SK-N-MC (cell line): ENCODE results near the gene FAM131B.

Experiments used
- DNase-seq: peaks from one replicate; pipeline ENCODE4 v3.0.0-alpha.2; 2011; ENCODE audit warnings: low read depth, low spot score
- H3K27ac ChIP-seq: fragments of 200-600 bp; sonication (generic); 2 replicates; pipeline ENCODE4 v1.5.1; 2016; ENCODE audit warnings: mixed run types
- H3K36me3 ChIP-seq: fragments of 200-600 bp; sonication (generic); 2 replicates; pipeline ENCODE4 v1.6.1; 2017; ENCODE audit warnings: antibody characterized with exemption, low read length, mixed read lengths; ENCODE audit not compliant: insufficient read depth
- H3K4me3 ChIP-seq: fragments of 200-600 bp; sonication (generic); 2 replicates; pipeline ENCODE4 v1.5.1; 2016
- H3K9ac ChIP-seq: fragments of 200-600 bp; sonication (generic); 2 replicates; pipeline ENCODE4 v1.8.0; 2017; ENCODE audit warnings: mixed run types, mixed read lengths; ENCODE audit not compliant: insufficient read length
- H3K9me3 ChIP-seq: fragments of 200-600 bp; sonication (generic); 2 replicates; pipeline ENCODE4 v1.6.1; 2017; ENCODE audit warnings: low read depth, mild to moderate bottlenecking, antibody characterized with exemption, low read length, moderate library complexity, mixed read lengths
- EZH2 ChIP-seq: fragments of 200-600 bp; sonication (generic); IDR thresholded peaks from one replicate; pipeline ENCODE4 v1.6.1; 2017; ENCODE audit warnings: antibody characterized with exemption
- FOXP2 ChIP-seq: optimal IDR thresholded peaks from 2 replicates; pipeline ENCODE3; 2011; ENCODE audit warnings: mild to moderate bottlenecking, moderate library complexity; ENCODE audit not compliant: insufficient read depth; ENCODE audit errors: extremely low read length, control extremely low read depth
- POLR2AphosphoS5 ChIP-seq: IDR thresholded peaks from 2 replicates; pipeline ENCODE4 v1.6.1; 2012; ENCODE audit warnings: mild to moderate bottlenecking, low read depth, low read length, borderline replicate concordance

FAM131B gene

DNA sequence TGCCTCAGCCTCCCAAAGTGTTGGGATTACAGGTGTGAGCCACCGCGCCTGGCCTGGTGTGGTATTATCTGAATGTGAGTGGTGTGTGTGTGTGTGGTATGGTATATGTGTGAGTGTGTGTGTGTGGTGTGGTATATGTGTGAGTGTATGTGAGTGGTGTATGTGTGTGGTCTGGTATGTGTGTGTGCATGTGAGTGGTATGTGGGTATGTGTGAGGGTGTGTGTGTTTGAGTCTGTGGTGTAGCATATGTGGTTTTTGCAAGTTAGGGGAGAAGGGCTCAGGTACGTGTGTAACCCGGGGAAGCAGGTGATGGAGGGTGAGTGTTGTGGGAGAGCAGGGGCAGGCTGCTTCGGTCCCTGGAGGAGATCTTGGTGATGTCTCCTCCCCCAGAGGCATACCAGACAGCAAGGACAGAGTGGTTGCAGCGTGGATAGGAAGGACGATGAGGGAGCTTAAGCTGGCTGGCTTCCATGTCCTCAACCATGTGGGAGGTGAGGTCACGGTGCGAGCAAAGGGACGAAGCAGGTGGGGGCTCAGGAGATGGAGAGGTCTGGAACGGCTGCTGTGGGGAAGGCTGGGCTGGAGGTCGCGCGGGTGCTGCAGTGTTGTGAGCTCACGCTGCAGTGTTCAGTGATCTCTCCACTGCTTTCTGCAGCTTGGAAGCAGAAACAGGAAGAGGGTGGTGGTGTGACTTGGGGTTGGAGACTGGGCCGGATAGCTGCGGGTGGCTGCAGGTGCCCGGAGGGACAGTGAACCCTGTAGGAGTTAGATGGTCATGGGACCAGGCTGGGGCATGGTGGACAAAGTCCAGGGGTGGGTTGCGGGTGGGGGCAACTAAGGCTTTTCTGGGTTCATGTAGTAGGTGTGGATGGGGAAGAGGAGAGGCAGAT is 23.6 kb upstream of the FAM131B start:
- Histone ChIP-seq H3K4me3 (no peak overlapping the region), H3K36me3 (peaks cover 8% of the 10 kb centered on the region; the same call in 1 of the 2 replicates), H3K9me3 (no peaks in the 10 kb centered on the region), H3K27ac (no peak overlapping the region), H3K9ac (no peak overlapping the region)
- DNase-seq, result no peak
- TF ChIP-seq FOXP2 (no peak), EZH2 (no peak), POLR2AphosphoS5 (no peak)

DNA sequence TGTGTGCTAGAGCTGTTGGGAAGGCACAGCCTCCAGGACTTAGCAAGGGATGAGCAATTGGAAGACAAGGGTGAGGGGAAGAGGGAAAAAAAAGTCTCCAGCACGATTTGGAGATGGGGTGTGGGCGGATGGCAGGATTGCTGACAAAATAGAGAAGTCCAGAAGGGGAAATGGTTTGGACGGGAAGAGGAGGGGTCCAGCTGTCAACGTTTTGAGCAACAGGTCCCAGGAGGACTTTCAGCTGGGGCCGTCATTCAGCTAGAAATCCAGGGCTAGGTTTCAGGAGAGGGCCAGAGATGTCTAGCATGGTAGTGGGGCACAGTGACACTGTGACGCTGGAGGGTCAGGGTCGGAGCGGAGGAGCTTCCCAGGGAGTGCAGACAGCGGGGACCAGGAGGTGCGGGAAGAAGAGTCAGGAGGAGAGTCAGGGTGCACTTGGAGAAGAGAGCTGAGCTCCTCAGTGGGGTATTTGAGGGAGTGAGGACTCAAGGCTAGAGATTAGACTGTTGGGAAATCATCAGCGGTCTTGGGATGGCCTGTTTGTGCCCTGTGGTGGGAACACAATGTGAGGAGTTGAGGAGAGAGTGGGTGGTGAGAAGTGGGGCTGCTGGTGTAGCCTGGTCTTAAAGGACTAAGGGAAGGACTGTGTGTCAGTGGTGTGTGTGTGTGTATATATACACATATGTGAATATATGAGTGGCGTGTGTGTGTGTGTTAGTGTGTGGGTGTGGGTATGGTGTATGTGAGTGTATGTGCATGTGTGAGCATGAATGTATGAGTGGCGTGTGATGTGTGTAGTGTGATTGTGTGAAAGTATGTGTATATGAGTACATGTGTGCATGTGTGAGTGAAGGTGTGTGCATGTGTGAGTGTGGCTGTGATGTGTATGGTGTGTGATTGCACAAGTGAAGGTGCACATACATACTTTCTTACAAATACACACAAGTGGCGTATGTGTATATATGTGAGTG is 22.4 kb upstream of the FAM131B start:
- no peak overlapping the region for H3K27ac ChIP-seq
- H3K36me3 ChIP-seq, result peaks cover 8% of the 10 kb centered on the region; the same call in 1 of the 2 replicates
- DNase-seq, result no peak
- H3K9me3 ChIP-seq, result no peaks in the 10 kb centered on the region
- H3K9ac ChIP-seq, result no peak overlapping the region
- H3K4me3 ChIP-seq, result no peak overlapping the region
- TF ChIP-seq EZH2, result no peak
- TF ChIP-seq FOXP2, result no peak
- TF ChIP-seq POLR2AphosphoS5, result no peak

DNA sequence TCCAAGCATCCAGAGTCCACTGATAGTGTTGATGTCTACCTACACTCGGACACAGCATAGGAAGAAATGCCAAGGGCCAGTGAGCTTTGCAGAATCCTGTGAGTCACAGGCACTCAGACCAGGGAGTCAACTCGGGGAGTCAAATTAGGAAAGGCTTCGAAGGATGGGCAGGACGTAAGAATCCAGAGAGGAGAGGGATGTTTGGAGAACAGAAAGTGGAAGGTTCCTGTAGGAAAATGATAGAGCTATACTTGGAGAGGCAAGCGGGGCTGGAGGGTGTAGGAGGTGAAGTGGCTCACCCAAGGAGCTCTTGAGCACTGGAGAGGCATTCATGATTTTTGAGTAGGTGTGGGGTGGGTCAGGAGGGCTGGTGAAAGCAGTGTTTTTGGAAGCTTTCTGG is 21.6 kb upstream of the FAM131B start:
- Histone ChIP-seq H3K4me3 (no peak overlapping the region), H3K36me3 (peaks cover 6% of the 10 kb centered on the region; the same call in 1 of the 2 replicates), H3K9ac (no peak overlapping the region), H3K27ac (no peak overlapping the region), H3K9me3 (no peaks in the 10 kb centered on the region)
- DNase-seq, result no peak
- no peak for TF ChIP-seq POLR2AphosphoS5
- no peak for TF ChIP-seq EZH2
- TF ChIP-seq FOXP2, result no peak

GRCh38 chr7:143383642-143383957 is 21.1 kb upstream of the FAM131B start:
- H3K36me3 ChIP-seq, result peaks cover under 1% of the 10 kb centered on the region; the same call in 1 of the 2 replicates
- H3K27ac ChIP-seq, result no peak overlapping the region
- no peak overlapping the region for H3K9ac ChIP-seq
- H3K9me3 ChIP-seq, result no peaks in the 10 kb centered on the region
- no peak for DNase-seq
- no peak for TF ChIP-seq POLR2AphosphoS5
- no peak for TF ChIP-seq FOXP2
- TF ChIP-seq EZH2, result no peak
- no peak overlapping the region for H3K4me3 ChIP-seq

DNA sequence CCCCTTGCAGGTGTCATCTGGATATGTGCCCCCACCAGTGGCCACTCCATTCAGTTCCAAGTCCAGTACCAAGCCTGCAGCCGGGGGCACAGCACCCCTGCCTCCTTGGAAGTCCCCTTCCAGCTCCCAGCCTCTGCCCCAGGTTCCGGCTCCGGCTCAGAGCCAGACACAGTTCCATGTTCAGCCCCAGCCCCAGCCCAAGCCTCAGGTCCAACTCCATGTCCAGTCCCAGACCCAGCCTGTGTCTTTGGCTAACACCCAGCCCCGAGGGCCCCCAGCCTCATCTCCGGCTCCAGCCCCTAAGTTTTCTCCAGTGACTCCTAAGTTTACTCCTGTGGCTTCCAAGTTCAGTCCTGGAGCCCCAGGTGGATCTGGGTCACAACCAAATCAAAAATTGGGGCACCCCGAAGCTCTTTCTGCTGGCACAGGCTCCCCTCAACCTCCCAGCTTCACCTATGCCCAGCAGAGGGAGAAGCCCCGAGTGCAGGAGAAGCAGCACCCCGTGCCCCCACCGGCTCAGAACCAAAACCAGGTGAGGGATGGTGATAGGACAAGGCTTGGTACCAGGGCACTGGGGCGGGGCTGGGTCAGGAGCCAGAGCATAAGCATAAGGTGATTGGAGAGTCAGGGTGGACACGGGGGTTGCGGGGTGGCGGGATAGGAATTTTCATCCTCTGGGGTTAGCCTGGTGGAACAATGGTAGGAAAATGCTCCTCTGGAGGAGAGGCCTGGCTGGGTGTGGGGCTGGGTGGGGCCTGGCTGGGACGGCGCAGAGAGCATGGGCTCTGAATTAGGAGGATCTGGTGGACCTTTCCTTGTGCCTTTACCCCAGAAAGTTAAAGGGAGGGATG is 20.5 kb upstream of the FAM131B start:
- Histone ChIP-seq H3K36me3 (no peaks in the 10 kb centered on the region; the same call in 1 of the 2 replicates), H3K9ac (no peak overlapping the region), H3K9me3 (no peaks in the 10 kb centered on the region), H3K27ac (no peak overlapping the region), H3K4me3 (no peak overlapping the region)
- TF ChIP-seq POLR2AphosphoS5 (no peak), EZH2 (no peak), FOXP2 (no peak)
- no peak for DNase-seq

DNA sequence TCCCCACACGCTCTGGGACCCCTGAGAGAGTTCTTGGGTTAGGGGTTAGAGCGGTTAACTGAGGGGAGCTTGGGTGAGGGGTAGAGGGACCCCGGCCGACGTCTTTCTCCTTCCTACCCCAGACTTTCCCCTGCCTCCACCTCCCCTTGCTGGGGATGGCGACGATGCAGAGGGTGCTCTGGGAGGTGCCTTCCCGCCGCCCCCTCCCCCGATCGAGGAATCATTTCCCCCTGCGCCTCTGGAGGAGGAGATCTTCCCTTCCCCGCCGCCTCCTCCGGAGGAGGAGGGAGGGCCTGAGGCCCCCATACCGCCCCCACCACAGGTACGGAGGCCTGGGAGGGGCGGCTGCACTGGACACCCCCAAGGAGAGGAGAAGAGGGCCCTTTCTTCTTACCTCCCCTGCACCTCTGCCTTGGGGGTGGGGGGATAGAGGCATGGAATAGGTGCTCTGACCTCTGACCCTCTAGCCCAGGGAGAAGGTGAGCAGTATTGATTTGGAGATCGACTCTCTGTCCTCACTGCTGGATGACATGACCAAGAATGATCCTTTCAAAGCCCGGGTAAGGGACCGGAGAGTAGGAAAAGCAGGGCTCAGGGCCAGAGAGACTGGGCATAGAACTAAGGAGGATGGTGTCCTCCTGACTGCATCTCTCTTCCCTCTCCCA is 19.7 kb upstream of the FAM131B start:
- H3K9me3 ChIP-seq, result no peaks in the 10 kb centered on the region
- H3K27ac ChIP-seq, result no peak overlapping the region
- peak overlapping the region; percentile 92 for H3K9ac ChIP-seq
- peak overlapping the region; percentile 95 for H3K4me3 ChIP-seq
- DNase-seq, result no peak
- no peaks in the 10 kb centered on the region; the same call in 1 of the 2 replicates for H3K36me3 ChIP-seq
- TF ChIP-seq FOXP2 (no peak), POLR2AphosphoS5 (no peak), EZH2 (no peak)

GRCh38 chr7:143381427-143382125 is 19.1 kb upstream of the FAM131B start:
- no peaks in the 10 kb centered on the region for H3K36me3 ChIP-seq

More at GRCh38 chr7:143381427-143382125, 19.1 kb upstream of the FAM131B start:
- peak overlapping the region; percentile 95 for H3K4me3 ChIP-seq
- no peaks in the 10 kb centered on the region for H3K9me3 ChIP-seq
- DNase-seq, result no peak
- H3K9ac ChIP-seq, result peak overlapping the region; percentile 92
- TF ChIP-seq POLR2AphosphoS5 (peak; percentile 19), EZH2 (no peak)
- H3K27ac ChIP-seq, result peak overlapping the region; percentile 50; the same call in 1 of the 2 replicates
